GM11168 (cell line): Measurements from ENCODE around the gene RGS13.

ENCODE experiments used
- in situ Hi-C: fragments of 300-500 bp; cut with MboI; formaldehyde crosslinking; loops from one replicate; pipeline ENCODE4 v1.12.0; 2022; ENCODE audit warnings: low sequenced_read_pairs; ENCODE audit not compliant: unreplicated experiment

Gene RGS13

DNA sequence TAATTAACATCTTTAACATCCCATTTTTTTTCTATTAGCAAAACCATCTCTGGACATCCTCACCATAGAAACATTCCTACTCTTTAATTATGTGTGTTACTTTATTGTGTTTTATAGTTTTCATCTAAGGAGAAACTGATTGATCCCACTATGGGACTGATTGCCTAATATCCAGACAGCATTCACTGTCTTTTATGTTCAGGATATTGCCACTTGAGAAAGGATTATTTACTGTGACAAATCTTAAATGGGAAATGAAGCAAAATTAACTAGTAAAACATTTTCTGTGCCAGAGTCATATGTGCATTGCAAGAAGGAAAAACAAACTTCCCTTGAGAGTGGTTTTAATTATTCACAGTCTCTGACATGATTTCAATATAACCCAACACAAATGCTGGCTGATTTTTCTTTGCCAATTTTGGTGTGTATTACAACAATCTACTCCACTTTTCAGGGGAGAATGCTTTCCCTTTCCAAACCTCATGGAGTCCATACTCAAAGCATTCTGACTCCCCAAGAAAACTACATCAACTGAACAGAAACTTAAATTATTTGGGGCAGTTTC is 15.8 kb upstream of the RGS13 start:
- in situ Hi-C loops, result no loop called here

DNA sequence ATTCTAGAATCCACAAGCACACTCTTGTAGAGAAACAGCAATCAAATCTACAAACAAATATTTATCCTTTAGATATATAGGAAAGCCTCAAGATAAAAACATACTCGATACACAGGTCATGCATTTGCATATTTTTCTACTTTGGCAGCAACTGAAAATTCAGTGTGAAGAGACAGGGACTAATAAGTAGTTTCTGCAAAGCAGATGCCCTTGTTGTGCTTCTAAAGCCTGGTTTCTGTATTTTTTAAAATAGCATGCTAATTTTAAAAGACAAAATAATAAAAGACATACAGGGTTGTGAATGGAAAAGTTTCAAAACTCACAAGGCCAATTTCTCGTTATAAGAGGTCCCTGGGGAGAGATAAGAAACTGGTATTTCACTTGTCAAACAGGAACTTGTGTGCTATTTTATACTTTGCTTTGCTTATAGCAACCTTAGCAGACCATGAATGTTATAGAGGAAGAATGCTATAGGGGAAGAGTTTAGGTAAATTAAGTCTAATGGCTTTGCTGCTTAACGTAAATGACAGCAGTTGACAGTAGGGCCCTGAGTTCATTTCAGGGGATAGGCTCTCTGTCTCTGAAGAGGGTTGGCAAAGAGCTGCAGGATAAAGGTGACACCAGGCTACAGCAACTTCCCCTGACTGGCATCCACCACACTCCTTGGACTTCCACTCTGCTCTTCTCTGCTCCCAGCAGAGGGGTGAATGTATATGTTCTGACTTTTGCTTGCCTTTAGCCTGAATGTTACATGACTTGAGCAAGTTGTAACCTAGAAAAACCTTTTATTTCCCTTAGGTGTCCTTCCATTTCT is 9.4 kb upstream of the RGS13 start:
- in situ Hi-C loops, result no loop called here

DNA sequence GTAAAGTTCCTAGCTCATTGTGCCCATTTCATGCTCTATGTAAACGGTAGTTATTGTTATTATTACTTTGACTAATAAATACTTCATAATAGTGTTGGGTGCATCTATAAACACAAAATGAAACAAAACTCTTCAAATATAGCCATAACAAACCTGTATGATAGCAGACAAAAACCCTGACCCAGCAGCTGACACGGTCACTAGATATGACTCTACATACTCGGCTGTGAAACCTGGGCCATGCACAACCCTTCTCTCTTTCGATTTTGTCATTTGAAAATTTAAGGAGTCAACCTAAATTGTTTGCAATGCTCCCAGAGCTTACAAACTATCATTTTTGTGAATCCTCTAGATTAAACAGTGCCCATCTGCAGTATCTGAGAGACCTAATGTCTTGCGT is 8.0 kb upstream of the RGS13 start:
- in situ Hi-C loops, result no loop called here

DNA sequence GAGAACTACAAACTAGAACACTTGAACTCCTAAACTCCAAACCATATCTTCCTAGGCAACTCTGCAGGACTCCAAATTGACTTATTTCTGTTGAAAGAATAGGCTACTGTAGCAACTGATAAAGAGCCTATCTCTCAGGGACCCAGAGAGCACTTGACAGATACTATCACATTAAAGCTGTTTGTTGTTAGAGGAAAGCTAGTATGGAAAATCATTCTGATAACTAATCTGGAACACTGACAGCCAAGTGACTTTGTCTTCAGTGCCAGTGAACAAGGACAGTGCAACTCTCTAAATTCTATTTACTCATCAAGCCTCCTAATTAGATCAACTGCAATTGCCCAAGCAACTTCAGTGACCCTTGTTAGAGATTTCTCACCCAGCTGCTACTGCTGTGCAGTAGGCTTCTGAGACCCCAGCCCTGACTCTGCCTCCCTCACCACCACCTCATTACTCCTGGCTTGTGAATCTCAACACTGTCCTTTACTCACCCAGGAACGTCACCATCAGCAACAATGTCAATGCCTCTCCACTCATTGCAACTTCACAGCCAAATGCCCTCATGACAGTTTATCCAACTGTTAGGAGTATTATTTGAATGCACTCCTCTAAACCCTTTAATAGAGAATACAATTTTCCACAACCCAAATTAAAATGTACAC is 7.4 kb upstream of the RGS13 start:
- in situ Hi-C loops, result no loop called here

DNA sequence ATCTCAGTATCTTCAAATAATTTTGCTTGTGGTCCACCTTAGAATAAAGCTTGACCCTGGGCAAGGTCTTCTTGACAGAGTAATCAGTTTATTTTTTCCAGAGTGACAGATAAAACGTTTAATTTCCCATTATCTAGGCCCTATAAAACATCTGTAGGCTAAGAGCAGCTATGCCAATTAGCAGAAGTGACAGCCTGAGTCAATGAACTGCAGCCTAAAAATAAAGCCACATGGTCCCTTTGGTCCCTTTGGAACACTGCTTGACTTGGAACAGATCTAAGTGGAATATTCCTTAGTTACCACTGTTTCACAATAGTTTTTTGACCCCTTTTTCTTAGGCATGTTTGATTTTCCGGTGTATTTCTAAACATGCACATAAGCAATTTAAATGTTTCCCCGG is 6.3 kb upstream of the RGS13 start:
- in situ Hi-C loops, result no loop called here

DNA sequence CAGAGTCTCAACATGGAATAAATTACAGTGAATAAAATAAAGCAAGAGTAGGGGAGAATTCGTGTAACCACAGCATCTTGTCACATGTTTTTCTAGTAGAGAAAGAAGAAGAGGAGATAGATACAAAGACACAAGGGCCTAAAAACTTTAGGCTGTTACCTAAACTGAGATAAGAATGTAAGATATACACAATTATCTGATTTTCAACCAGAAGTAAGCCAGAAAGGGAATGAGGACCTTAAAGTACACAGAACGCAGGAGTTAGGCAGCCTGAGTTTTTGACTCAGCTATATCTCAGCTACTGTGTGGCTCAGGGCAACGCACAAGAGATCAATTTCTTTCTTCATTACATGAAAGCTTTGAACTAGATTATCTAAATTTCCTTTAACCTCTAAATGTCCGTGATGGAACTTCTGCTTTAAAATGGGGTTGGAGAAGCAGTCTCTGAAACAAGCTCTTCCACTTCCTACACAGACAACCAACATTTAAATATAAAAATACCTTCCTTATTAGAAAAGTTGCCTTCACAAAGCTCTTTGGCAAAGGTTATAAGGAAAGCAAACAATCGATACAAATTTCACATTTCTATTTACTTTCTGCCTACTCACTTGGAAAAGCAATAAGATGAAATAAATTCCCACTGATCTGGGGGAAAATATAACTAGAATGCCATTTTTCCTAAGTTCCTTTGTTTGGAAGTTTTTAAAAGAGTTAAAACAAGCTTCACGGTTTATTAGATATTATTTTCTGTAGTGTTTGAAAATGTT is 5.2 kb upstream of the RGS13 start:
- in situ Hi-C loops, result no loop called here

DNA sequence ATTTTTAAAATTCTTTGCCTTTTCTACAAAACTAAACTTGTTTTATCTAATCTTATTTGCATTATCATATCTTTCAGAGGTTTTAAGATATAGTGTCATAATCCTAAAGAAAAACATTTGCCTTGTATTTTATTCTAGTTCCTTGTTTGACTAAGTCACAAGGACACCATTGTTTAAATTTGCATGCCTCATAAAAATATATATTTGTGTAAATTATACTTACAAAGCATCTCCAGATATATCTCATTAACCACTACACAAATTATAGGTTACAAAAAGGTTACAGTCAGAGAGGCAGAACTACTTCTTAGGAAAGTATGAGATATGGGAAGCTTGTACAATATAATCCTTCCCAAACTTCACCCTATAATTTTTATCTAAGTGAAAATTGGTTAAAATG is 4.2 kb upstream of the RGS13 start:
- in situ Hi-C loops, result no loop called here

DNA sequence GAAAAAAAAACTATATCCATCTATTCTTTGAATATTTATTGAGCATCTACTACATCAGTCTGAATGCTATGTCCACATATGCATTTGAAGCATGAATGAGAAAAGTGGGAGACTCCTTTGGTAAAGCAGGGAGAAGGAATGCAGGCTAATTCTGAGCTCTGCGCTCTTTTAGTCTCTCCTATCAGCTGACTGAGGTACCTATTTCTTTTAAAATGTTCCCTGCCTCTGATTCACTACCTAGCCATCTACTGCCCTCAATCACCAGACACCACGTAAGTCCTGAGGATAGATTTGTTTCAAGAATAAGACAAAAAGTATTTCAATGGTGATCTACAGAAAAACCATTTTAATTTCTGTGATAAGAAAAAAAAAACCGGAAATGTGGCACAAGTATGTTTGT is 3.8 kb upstream of the RGS13 start:
- in situ Hi-C loops, result no loop called here

DNA sequence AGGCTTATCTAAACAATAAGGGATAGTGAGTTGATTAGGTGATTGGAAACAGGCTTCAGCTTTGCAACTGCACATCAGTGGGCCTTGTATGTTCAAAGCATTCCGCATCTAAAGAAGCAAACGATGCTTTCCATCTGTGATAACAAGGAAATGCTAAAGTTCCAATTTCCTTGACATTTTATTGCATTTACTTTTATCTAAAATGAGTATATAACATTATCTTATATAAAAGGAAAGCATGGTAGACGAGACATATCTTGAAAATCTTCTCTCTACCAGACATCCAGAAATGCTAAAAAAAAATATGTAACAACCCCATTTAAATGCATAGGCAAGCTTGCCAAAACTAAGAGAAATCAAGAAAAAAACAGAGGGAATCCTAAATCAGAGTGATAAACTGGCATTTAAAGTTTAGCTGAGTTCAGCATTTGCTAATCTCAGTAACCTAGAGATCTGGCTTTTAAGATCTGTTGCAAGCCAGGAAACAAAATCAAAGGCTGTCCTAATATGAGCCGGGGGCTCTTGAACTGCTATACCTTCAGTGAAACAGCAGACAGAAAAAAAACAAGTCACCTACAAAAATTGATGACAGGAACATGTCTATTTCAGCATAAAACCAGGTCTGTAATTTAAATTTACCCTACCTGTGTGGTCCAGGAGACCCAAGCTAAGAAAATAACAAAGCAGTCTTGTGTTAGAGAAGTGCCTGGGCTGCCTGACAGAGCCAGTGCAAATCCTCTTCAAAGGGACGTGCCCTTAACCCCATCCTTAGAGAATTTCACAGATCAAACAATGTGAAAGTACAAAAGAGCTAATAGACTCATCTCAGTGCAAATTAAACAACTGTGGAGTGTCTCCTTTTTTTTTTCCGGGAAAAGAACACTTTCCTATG is 3.1 kb upstream of the RGS13 start:
- in situ Hi-C loops, result no loop called here

DNA sequence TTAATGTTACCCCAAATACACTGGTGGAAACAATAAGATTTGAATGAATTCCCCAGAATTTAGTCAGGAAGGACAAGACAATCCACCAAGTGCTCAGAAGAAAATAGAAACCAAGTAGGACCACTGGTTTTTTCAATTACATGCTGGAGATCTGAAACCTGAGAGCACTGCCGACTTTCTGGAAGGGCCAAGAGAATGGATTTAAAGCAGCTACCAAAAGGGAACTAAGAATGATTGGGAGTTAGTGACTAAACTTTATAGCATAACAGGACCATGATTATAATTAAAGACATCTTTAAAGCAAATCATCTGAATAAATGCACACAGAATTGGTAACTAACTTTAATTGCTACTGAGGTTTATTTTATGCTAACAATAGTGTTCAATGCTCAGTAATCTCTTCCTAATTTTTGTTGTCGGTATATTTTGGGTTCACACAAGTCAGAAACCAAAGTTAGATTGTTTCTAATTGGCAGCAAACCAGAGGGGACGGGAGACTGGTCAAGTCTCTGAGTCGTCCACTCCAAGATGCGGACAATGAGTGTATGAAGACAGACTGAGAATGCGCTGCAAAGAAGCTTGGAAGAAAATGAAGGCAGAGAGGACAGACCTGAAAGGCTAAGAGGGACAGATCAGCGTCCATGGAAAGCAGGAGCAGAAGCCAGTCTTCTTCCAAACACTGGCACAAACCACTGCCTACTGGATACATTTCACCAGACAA is 2.3 kb upstream of the RGS13 start:
- in situ Hi-C loops, result no loop called here

DNA sequence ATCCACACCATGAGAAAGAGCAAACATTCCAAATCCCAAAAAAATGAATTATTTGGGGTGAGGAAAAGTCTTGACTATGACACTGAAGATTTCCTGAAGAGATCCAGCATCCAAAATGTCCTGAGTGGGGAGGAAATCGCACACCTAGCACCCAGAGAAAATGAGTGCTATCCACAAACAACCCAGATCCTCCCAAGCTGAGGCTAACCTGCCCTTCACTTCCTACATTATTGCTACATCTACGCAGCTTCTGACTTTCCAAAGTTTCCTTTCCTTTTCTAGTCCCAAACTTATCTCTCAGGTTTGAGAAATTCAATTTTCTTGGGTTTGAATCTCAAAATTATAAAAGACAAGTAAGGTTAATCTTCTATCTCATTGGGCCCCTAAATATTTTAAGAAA is 906 bp upstream of the RGS13 start:
- in situ Hi-C loops, result no loop called here

DNA sequence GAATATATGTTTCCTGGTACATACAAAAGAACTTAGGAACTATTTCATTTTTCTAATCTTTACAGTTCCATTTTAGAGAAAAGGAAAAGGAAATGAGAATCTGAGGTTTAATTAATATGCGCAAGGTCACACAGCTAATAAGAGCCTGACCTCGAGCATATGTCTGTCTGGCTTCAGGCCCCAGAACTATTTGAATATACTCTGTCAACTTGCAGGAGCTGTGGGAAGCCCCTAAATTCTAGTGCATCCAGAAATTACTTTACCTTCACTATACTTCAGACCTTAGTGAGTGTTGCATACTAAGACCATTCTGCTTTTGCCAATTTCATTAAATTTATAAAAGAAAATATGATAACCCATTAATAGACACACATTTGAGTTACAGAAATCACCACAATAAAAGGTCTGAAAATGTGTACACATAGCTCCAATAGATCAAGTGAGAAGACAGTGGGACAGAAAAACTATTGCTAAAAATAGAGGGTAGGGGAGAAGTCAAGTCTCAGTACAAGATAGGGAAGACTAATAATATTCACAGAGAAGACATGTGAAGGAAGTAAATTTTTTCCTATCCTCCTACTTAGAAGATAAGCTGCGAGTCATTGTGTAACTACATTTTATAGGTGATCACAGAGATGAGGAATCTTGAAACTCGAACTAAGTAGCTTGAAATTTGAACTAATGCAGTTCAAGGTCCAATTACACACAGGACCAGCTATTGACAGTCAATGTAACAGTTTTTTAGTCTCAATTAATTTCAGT is 3.8 kb downstream of the RGS13 start:
- in situ Hi-C loops, result no loop called here

DNA sequence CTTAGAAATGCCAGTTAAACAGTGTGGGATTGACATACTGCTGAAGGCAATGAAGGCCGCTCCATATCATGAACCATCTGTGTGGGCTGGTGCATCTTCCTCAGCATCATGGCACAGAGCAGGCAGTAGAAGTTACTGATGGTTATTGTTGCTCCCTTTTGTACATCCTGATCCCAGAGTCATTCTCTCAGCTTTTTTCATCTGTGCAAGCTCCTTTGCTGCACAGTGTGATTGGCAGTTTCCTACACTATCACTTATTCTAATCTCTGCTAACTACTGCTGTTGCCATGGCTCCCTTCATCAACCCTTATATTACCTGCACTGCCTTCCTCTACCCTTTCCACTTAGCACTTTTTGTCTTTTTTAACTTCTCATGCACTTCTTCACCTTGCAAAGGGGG is 16.2 kb downstream of the RGS13 start:
- in situ Hi-C loops, result no loop called here

DNA sequence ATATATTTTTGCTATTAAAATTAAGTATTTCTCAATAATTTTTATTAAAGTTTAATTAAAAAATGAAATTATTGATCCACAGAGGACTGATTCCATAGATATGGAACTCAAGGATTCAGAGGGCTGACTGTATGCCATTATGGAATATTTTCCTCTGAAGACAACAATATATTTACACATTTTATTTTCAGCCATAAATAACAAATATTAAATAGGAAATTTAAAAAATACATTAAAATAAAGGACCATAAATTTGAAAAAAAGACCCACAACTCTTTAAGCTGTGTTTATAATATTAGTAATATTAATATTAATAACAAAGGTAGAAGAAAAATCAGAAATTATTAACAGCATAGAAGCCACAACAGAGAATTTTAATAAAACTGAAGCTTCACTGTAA is 18.2 kb downstream of the RGS13 start:
- in situ Hi-C loops, result no loop called here

DNA sequence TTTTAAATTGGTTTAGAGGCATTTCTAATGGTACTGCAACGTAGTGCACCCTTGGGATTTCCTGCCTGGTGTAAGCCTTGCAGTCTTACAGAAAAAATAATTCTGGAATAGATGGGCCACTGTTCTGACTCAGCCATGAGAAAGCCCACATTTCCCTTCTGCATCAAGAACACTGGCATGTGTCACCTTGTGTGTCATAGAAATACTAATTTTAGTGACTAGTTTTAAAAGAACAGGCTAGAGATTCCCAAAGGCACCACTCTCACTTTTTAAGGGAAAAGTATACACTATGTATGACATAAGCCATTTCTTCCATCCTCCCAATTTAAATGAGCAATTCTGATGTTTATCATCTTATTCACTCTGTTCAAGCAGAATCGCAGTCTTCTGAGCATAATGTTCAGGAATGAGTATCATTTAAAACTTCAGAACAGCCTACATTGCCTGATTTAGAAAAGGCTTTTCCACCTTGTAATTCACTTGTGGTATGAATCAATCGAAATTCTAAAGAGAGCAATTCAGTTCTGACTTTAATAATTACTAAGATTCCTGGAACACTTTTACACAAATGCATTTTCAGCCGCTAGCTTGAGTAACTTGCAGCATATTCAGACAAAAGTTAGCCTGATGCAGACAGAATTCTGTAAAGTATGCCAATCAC is 18.8 kb downstream of the RGS13 start:
- in situ Hi-C loops, result no loop called here

DNA sequence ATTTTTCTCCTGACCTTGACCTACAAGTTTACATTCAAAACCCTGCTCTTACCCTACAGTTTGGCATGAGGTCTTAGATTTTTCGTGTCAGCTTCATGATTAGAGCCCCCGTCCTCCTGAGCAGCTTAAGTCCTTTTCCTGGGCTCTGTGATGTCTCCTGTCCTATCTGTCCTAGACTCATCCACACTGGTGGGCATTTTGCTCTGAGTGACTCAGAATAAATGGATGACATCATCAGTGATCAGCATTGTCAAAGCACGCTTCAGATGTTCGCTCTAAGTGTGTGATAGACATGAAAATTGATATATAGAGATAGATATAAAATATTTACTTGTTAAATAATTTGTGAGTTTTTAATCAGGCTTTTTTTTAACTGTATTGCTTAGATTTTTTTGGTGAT is 21.8 kb downstream of the RGS13 start:
- in situ Hi-C loops, result no loop called here

DNA sequence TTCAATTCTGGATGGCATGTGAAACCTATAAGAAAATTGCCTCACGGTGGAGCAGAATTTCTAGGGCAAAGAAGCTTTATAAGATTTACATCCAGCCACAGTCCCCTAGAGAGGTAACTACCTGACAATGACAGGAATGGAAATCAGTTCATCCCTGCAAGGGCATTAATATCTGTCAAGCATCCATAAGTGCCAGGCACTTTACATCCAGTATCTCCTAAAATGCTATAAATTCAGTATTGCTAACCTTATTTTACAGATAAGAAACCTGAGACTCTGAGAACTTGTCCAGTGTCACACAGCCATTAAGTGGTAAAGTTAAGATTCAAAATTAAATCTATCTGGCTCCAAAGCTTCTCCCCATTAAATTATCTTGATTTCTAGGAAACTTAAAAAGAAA is 22.3 kb downstream of the RGS13 start:
- in situ Hi-C loops, result no loop called here

DNA sequence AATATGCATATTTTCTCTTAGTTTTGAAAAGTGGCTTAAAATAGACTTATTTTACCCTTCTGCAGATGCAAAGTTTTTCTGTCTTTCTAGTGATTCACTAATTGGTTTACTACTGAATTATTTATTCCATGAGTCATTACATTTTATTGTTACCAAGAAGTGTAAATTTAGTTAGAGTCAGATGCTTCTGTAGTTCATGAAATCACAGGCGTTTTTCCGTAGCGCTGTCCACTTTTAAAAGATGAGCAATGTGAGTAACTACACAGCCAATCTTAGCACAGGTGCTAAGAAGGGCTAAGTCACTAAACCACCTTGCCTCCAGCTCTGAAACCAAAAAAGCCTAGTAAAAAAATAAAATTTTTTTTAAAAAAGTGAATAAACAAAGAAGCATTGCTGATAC is 24.7 kb downstream of the RGS13 start:
- in situ Hi-C loops, result no loop called here
